Astrocyte (in vitro differentiated cells and primary cell): ENCODE results near the gene CNTRL. TPM values are rescaled to one million over a fixed set of nuclear protein-coding genes. Genes with fewer than 3 reads are reported as not detected.
A peak's percentile ranks its signal among the peaks of the same experiment; 100 is the strongest.

ENCODE experiments used
- DNase-seq: peaks from one replicate; pipeline ENCODE4 v3.0.0-alpha.2; 2010; ENCODE audit warnings: low read depth
- FAIRE-seq: peaks from 2 replicates; lab custom pipeline; 2011; peaks lifted over from hg19 to GRCh38; lab: Jason Lieb, UNC
- H2AFZ ChIP-seq: 2 replicates; pipeline ENCODE4 v1.6.0; 2012; ENCODE audit warnings: low read depth, low read length, inconsistent platforms
- H3K27ac ChIP-seq: 2 replicates; pipeline ENCODE4 v1.5.1; 2011; ENCODE audit warnings: low read depth, low read length, inconsistent platforms
- H3K27me3 ChIP-seq: 2 replicates; pipeline ENCODE4 v1.6.0; 2011; ENCODE audit warnings: low read length, inconsistent platforms; ENCODE audit not compliant: insufficient read depth
- H3K36me3 ChIP-seq: 2 replicates; pipeline ENCODE4 v1.5.1; 2011; ENCODE audit warnings: low read length, inconsistent platforms; ENCODE audit not compliant: insufficient read depth
- H3K4me1 ChIP-seq: 2 replicates; pipeline ENCODE4 v1.5.1; 2011; ENCODE audit warnings: low read length, inconsistent platforms; ENCODE audit not compliant: insufficient read depth
- H3K4me2 ChIP-seq: 2 replicates; pipeline ENCODE4 v1.6.0; 2012; ENCODE audit warnings: low read length, inconsistent platforms
- H3K4me3 ChIP-seq: 2 replicates; pipeline ENCODE4 v1.5.1; 2011; ENCODE audit warnings: low read depth, mild to moderate bottlenecking, low read length, inconsistent platforms; ENCODE audit not compliant: insufficient read depth
- H3K79me2 ChIP-seq: 2 replicates; pipeline ENCODE4 v1.6.0; 2012; ENCODE audit warnings: mild to moderate bottlenecking, low read length, inconsistent platforms; ENCODE audit not compliant: insufficient read depth
- H3K9ac ChIP-seq: 2 replicates; pipeline ENCODE4 v1.6.0; 2012; ENCODE audit warnings: mild to moderate bottlenecking, low read length, inconsistent platforms
- H3K9me3 ChIP-seq: 2 replicates; pipeline ENCODE4 v1.5.1; 2012; ENCODE audit warnings: low read depth, mild to moderate bottlenecking, low read length, inconsistent platforms; ENCODE audit not compliant: insufficient read depth
- H4K20me1 ChIP-seq: 2 replicates; pipeline ENCODE4 v1.6.0; 2012; ENCODE audit warnings: low read length, inconsistent platforms; ENCODE audit not compliant: insufficient read depth
- H3K27ac Mint-ChIP-seq: one replicate; pipeline ENCODE4 v1.8.0; 2021; ENCODE audit warnings: mild to moderate bottlenecking, mixed read lengths; ENCODE audit not compliant: unreplicated experiment
- H3K27me3 Mint-ChIP-seq: one replicate; pipeline ENCODE4 v1.8.0; 2021; ENCODE audit warnings: low read depth, mixed read lengths; ENCODE audit not compliant: unreplicated experiment
- H3K36me3 Mint-ChIP-seq: one replicate; pipeline ENCODE4 v1.8.0; 2021; ENCODE audit warnings: low read depth, mixed read lengths; ENCODE audit not compliant: unreplicated experiment
- H3K4me1 Mint-ChIP-seq: one replicate; pipeline ENCODE4 v1.8.0; 2021; ENCODE audit warnings: low read depth, mixed read lengths; ENCODE audit not compliant: unreplicated experiment
- H3K4me3 Mint-ChIP-seq: one replicate; pipeline ENCODE4 v1.8.0; 2021; ENCODE audit warnings: mild to moderate bottlenecking, moderate library complexity, mixed read lengths; ENCODE audit not compliant: unreplicated experiment
- H3K9me3 Mint-ChIP-seq: one replicate; pipeline ENCODE4 v1.8.0; 2021; ENCODE audit warnings: mild to moderate bottlenecking, mixed read lengths; ENCODE audit not compliant: unreplicated experiment
- CTCF ChIP-seq: IDR thresholded peaks from 2 replicates; pipeline ENCODE4 v1.5.1; 2011; ENCODE audit warnings: low read depth, mild to moderate bottlenecking, inconsistent platforms, low read length, moderate library complexity; ENCODE audit not compliant: insufficient read depth
- EZH2 ChIP-seq: IDR thresholded peaks from 2 replicates; pipeline ENCODE4 v1.6.1; 2012; ENCODE audit warnings: mild to moderate bottlenecking, low read length, inconsistent platforms; ENCODE audit not compliant: insufficient read depth
- total RNA-seq: library from RNA; stranded (reverse); gene quantifications from 2 replicates; pipeline ENCODE4 v1.2.1, GENCODE V29; 2021

CNTRL gene
- total RNA-seq, 1 donor from 2014 or later = 4.4 TPM

- Histone ChIP-seq H3K9me3 (no peaks in the 10 kb centered on the region), H3K27me3 (no peaks in the 10 kb centered on the region), H3K4me1 (no peaks in the 10 kb centered on the region), H2AFZ (no peak overlapping the region), H3K27ac (no peak overlapping the region), H3K4me3 (no peak overlapping the region), H3K36me3 (no peaks in the 10 kb centered on the region), H3K79me2 (no peaks in the 10 kb centered on the region), H3K9ac (no peak overlapping the region), H3K4me2 (no peak overlapping the region), H4K20me1 (no peaks in the 10 kb centered on the region)
- Mint-ChIP-seq H3K36me3 (no peaks in the 10 kb centered on the region), H3K4me1 (peaks cover 2% of the 10 kb centered on the region), H3K27ac (no peak overlapping the region), H3K4me3 (no peak overlapping the region), H3K9me3 (no peaks in the 10 kb centered on the region), H3K27me3 (no peaks in the 10 kb centered on the region)
- no peak for DNase-seq
- no peak for FAIRE-seq
- TF ChIP-seq EZH2 = no peak
- TF ChIP-seq CTCF = no peak
Measured at GRCh38 chr9:121057821-121058220, 16.9 kb upstream of the CNTRL start.

- FAIRE-seq = no peak
- H3K9ac ChIP-seq = no peak overlapping the region
- H3K79me2 ChIP-seq = no peaks in the 10 kb centered on the region
- Mint-ChIP-seq H3K27me3 (no peaks in the 10 kb centered on the region), H3K27ac (no peak overlapping the region), H3K36me3 (no peaks in the 10 kb centered on the region), H3K4me1 (peaks cover 2% of the 10 kb centered on the region), H3K9me3 (no peaks in the 10 kb centered on the region), H3K4me3 (no peak overlapping the region)
- no peaks in the 10 kb centered on the region for H3K36me3 ChIP-seq
- TF ChIP-seq CTCF (no peak), EZH2 (no peak)
- no peaks in the 10 kb centered on the region for H3K27me3 ChIP-seq
- H2AFZ ChIP-seq = no peak overlapping the region
- DNase-seq = no peak
- no peaks in the 10 kb centered on the region for H3K4me1 ChIP-seq
- H3K9me3 ChIP-seq = no peaks in the 10 kb centered on the region
- no peaks in the 10 kb centered on the region for H4K20me1 ChIP-seq
- H3K4me2 ChIP-seq = no peak overlapping the region
- no peak overlapping the region for H3K4me3 ChIP-seq
- H3K27ac ChIP-seq = no peak overlapping the region
Measured at GRCh38 chr9:121059513-121059912, 15.2 kb upstream of the CNTRL start.

GRCh38 chr9:121059998-121060636 lies 14.6 kb upstream of the CNTRL start:
- H3K4me2 ChIP-seq = no peak overlapping the region

More at GRCh38 chr9:121059998-121060636, 14.6 kb upstream of the CNTRL start:
- H3K9ac ChIP-seq = no peak overlapping the region
- Mint-ChIP-seq H3K27me3 (no peaks in the 10 kb centered on the region), H3K36me3 (no peaks in the 10 kb centered on the region), H3K4me1 (peaks cover 2% of the 10 kb centered on the region), H3K27ac (no peak overlapping the region), H3K9me3 (no peaks in the 10 kb centered on the region), H3K4me3 (no peak overlapping the region)
- DNase-seq = peak; percentile 48
- no peaks in the 10 kb centered on the region for H3K4me1 ChIP-seq
- H4K20me1 ChIP-seq = no peaks in the 10 kb centered on the region
- H3K79me2 ChIP-seq = no peaks in the 10 kb centered on the region
- H3K4me3 ChIP-seq = no peak overlapping the region
- no peak overlapping the region for H2AFZ ChIP-seq
- FAIRE-seq = peak; percentile 85
- TF ChIP-seq CTCF (peak; percentile 88), EZH2 (no peak)
- no peaks in the 10 kb centered on the region for H3K36me3 ChIP-seq
- H3K27me3 ChIP-seq = no peaks in the 10 kb centered on the region
- no peaks in the 10 kb centered on the region for H3K9me3 ChIP-seq
- H3K27ac ChIP-seq = no peak overlapping the region
